GM18907 (cell line): ENCODE results near the gene OR2V1.
"Not testable (repeated sequence)": the region's sequence is repeated elsewhere in the genome, so short reads cannot be mapped to it uniquely, and the experiment has no call there.

Experiments used
- ATAC-seq: cut with Tn5 transposase; IDR thresholded peaks from one replicate; pipeline ENCODE4 v1.9.1; 2021; ENCODE audit warnings: mild to moderate bottlenecking, moderate library complexity; ENCODE audit not compliant: unreplicated experiment

Gene OR2V1

DNA sequence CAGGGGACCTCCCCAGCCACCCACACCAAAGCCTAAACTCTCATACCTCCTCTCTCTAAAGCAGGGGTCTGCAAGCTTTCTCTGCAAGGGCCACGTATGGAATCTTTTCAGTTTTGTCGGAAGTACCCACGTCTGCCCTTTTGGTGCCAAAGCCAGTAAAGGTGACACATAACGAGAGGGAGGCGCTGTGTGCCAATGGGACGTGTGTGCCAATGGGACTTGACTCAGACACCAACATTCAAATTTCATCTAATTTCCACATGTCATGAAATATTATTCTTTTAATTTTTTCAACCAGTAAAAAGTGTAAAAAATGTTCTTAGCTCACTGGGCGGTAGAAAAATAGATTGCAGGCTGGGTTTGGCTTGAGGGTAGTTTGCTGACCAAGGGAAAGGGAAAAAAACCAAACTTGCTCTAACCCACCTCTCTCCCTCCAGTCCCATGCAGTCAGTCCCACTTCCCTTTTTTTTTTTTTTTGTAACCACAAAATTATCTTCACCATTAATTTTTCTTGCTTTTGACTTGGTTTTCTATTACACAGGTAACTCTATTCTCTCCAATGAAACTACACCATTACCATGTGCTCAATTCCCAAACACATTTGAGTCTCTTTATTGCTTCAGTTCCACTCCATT lies 25.5 kb downstream of the OR2V1 start:
- no peak for ATAC-seq

DNA sequence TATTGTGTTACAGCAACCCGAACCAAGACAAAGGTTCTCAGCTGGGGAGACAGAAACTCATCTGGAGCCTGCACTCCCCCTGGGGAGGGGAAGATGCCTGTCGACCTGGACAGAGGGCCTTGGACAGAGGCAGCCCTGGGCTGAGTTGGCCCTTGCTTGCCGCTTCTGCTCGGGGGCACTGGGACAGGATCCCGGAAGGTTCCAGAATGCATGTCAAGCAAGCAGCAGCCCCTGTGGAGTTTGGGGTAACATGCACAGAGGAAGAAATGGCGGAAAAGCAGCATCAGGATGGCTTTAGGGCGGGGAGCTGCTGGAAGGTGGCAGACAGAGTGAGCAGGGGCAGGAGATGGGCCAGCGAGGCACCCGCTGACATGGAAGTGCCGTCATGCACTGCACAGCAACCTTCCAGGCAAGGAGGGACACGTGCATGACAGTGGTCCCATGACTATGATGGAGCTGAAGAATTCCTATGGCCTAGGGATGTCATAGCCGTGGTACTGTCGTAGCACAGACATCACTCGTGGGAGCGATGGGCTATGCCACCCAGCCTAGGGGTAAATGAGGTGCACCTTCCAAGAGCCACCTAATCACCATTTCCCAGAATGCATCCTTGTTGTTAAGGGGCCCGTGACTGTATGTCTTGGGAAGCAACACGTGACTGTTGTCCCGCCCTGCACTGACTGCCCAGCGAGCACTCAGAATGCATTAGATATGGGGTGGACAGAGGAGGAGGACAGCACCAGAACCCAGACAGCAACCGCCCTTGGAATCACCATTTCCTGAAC lies 26.2 kb downstream of the OR2V1 start:
- not testable (repeated sequence) for ATAC-seq

DNA sequence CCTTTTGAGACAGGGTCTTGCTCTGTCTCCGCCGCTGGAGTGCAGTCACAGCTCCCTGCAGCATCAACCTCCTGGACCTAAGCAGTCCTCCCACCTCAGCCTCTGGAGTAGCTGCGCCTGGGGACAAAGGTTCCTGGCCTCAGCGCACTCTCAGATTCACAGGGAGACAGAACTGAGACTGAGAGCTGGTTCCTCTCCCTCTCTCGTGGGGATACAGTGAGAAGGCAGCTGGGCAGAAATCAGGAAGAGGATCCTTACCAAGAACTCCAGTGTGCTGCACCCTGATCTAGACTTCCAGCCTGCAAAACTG lies 26.8 kb downstream of the OR2V1 start:
- not testable (repeated sequence) for ATAC-seq

DNA sequence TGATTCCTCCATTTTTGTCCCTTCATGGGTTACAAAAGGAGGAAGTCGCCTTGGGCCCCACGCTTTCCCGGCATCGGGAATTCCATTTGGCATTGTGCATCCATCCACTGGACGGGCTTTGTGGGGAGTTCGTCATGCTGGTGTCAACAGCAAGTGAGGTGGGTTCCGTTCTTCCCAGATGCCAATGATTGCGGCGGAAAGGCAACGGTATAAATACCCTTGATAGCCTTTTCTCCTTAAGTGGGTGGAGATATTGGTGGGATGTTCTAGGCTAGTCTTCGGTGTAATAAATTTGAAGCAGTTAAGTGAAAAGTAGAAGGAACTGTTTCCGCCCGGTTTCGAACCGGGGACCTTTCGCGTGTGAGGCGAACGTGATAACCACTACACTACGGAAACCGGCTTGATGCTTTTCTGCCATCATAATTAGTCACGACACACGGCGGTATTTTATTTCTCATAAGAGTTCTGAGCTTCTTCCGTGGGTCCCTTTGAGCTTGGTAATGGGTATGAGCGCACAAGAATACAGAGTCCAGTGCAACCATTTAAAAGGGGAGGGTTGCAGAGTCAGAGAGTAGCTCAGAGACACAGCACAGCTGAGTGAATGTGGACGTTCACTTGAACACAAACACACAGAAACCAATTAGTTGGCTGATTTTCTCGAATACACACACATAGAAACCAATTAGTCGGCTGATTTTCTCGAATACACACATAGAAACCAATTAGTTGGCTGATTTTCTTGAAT lies 28.9 kb downstream of the OR2V1 start:
- not testable (repeated sequence) for ATAC-seq

DNA sequence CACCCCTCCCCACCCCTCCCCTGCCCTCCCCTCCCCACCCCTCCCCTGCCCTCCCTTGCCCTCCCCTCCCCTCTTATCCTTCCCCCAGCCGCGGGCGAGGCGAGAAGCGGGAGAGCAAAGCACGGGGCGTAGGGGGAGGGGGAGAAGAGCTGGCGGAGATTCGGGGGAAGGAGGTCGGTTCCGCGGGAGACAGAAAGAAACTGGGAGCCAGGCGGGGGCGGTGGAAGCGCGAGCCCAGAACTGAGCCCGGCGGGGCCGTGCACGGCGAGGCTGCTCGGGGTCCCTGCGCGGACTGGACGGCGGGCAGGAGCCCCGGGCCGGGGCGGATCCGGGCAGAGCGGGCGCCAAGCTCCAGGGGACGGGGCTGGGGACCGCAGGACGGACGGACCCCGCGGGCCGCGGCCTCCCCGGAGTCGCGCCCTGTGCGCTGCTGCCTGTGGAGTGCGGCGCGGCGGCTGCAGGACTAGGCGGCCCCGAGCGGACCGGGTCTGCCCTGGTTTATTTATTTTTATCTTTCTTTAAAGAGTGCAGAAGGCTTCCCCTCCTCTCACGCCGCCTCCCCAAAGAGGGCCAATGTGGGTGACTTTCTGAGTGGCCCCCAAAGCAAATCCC lies 29.8 kb downstream of the OR2V1 start:
- not testable (repeated sequence) for ATAC-seq

DNA sequence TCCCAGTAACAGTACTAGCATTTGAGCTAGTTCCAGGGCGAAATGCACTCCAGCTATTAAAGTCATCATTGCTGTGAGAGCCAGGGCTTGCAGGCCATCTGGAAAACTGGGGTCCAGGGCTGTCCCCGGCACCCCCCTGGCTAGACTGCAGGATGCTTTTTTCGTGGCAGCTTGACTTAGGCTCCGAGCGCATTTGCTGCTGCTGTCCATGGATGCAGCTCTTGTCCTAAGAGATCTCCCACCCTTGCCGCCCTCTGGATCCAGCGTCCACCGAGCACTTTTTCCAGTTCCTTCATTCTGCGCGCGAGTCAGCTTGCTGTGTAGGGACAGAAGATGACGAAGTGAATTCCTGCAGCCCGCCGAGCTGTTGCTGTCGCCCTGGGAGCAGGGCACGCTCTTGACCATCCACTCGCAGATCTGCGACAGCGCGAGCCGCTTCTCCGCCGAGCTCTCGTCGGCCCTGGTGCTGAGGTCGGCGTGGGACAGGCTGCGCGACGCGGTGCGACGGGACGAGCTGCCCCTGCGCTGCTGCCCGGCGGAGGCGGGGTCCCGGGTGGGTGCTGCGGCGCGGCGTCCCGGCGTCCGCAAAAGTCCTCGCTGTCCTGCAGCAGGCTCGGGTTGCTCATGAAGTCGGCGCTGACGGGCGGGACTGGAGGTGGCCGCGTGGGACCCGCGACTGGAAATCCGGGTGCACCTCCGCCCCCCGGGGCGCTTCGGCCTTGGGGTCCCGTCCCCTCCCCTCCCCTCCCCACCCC lies 30.7 kb downstream of the OR2V1 start:
- ATAC-seq, result no peak

DNA sequence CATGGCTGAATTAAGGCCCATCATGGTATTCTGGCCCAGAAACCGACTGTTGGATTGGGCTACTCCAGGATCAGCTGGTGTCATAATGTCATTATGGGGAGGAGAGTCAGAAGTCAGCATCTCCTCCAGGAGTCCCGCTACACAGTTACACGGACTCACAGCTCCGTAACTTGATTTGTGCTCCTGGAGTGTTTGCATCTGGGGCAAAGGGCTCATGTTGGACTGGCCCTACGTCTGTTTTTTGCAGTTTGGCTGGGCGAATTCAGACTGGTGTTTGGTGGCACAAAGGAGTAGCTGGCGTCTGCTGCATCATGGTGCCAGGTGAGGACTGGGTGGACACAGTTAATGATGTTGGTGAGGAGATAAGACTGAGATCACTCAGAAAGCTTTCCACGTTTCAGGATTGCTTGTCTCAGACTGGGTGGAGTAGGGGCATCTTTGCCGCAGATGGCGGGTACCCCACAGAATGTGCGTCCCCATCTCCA lies 31.3 kb downstream of the OR2V1 start:
- no peak for ATAC-seq

DNA sequence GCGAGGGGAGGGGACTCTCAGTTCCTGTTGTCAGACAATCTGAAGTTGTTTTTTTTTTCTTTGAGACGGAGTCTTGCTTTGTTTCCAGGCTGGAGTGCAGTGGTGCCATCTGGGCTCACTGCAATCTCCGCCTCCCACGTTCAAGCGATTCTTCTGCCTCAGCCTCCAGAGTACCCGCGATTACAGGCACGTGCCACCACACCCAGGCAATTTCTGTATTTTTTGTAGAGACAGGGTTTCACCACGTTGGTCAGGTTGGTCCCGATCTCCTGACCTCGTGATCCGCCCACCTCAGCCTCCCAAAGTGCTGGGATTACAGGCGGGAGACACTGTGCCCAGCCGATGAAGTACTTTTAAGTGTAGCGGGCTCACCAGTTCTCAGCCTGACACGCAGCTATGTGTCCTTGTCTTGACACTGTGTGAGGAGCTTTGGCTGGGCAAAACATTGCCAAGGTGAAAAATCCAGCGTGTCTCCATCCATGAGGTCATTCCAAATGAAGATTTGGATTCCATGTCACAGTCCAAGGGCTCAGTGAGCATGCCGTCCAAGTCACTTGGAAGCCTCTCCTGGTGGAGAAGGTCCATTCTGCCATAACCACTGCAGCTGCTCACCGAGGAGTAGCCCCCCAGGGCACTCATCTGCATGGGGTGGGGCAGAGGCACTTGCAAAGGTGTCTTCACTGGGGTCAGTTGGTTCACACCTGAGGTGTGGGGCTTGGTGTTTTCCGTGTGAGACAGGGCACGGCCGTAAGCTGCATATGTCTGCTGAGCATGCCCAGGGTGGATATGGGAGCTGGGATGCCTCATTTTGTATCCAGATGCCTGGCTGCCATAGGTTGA lies 32.0 kb downstream of the OR2V1 start:
- no peak for ATAC-seq

DNA sequence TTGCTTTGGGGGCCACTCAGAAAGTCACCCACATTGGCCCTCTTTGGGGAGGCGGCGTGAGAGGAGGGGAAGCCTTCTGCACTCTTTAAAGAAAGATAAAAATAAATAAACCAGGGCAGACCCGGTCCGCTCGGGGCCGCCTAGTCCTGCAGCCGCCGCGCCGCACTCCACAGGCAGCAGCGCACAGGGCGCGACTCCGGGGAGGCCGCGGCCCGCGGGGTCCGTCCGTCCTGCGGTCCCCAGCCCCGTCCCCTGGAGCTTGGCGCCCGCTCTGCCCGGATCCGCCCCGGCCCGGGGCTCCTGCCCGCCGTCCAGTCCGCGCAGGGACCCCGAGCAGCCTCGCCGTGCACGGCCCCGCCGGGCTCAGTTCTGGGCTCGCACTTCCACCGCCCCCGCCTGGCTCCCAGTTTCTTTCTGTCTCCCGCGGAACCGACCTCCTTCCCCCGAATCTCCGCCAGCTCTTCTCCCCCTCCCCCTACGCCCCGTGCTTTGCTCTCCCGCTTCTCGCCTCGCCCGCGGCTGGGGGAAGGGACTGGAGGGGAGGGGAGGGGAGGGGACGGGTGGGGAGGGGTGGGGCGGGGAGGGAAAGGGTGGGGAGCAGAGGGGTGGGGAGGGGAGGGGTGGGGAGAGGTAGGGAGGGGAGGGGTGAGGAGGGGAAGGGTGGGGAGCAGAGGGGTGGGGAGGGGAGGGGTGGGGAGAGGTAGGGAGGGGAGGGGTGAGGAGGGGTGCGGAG lies 33.0 kb downstream of the OR2V1 start:
- ATAC-seq, result not testable (repeated sequence)

DNA sequence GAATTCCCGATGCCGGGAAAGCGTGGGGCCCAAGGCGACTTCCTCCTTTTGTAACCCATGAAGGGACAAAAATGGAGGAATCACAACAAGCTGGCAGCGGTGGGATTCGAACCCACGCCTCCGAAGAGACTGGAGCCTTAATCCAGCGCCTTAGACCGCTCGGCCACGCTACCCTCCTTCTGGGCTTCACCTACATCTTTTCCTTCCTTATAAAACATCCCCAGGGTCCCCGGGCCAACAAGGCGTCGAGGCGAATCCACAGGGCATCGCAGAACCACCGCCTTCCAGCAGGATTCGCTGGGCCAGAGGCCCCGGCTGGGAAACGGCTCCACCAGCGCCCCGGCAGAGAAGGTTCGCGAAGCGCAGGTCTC lies 33.6 kb downstream of the OR2V1 start:
- ATAC-seq, result not testable (repeated sequence)

DNA sequence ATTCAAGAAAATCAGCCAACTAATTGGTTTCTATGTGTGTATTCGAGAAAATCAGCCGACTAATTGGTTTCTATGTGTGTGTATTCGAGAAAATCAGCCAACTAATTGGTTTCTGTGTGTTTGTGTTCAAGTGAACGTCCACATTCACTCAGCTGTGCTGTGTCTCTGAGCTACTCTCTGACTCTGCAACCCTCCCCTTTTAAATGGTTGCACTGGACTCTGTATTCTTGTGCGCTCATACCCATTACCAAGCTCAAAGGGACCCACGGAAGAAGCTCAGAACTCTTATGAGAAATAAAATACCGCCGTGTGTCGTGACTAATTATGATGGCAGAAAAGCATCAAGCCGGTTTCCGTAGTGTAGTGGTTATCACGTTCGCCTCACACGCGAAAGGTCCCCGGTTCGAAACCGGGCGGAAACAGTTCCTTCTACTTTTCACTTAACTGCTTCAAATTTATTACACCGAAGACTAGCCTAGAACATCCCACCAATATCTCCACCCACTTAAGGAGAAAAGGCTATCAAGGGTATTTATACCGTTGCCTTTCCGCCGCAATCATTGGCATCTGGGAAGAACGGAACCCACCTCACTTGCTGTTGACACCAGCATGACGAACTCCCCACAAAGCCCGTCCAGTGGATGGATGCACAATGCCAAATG lies 34.1 kb downstream of the OR2V1 start:
- not testable (repeated sequence) for ATAC-seq

DNA sequence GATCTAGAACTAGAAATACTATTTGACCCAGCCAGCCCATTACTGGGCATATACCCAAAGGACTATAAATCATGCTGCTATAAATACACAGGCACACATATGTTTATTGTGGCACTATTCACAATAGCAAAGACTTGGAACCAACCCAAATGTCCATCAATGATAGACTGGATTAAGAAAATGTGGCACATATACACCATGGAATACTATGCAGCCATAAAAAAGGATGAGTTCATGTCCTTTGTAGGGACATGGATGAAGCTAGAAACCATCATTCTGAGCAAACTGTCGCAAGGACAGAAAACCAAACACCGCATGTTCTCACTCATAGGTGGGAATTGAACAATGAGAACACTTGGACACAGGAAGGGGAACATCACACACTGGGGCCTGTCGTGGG lies 35.8 kb downstream of the OR2V1 start:
- ATAC-seq, result not testable (repeated sequence)

DNA sequence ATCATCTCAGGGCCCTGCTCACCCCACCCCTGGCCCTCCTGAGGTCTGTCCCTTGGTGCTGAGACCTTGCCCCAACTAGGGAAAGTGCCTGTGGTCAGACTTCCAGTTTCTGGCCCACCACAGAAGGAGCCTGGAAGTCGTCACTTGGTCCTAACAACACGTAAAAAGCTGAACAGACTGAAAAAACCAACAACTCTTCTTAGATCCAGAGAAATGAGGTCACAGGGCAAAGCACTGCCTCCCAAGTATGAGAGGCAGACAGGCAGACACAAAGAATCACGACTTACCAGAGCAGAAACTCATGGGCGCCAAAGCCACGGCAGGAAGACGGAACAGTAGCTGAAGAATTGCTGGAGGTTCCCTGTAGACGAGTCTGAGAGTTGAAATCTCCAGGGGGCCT lies 38.5 kb downstream of the OR2V1 start:
- no peak for ATAC-seq

DNA sequence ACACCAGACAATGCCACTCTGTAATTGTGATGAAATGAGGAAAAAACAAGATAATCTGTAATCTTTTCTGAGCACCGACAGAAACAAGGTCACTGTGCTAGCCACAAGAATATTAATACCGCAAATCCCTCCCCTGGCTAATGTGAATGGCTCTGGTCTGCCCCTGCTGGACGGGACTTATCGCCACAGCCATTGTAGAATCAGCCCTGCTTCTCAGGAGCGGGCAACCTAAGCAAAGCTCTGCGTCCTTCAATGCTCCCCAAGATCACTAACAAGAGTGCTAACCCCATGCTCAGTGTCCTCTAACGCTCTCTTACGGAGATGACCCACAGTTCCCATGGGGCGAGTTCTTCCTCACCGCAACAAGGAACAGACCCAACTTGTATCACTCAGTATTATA lies 42.7 kb downstream of the OR2V1 start:
- no peak for ATAC-seq

DNA sequence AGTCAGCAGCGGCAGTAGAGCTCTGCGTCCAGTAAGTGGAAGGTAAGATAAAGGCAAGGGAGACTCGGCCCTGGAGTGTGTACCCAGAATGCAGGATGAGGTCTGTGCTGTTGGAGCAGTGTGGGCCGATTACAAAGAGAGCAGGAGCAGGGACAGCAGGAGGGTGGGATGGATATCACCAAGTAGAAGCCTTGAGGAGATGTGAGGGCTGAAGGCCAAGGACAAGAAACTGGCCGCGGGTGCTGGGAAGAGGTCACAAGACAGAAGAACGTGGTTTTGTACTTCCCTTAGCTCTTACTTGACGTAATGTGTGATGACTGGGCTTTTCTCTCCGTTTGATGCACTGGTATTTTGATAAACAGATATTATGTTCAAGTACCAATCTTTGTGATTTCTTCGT lies 43.7 kb downstream of the OR2V1 start:
- ATAC-seq, result no peak

DNA sequence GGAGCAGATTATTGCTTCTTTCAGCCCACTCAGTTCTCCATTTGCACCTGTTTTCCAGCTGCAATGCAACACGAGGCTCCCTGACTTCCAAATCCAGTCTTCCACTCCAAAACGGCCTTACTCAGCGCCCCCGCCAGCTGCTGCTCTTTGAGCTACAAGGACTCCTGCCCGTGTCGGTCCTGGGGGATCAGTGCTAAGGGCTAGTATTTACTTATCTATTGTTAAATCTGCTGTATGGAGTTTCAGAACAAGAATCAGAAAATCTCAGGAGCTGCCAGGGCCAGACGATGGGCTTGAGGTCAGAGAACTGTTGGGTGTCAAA lies 44.1 kb downstream of the OR2V1 start:
- ATAC-seq, result no peak

DNA sequence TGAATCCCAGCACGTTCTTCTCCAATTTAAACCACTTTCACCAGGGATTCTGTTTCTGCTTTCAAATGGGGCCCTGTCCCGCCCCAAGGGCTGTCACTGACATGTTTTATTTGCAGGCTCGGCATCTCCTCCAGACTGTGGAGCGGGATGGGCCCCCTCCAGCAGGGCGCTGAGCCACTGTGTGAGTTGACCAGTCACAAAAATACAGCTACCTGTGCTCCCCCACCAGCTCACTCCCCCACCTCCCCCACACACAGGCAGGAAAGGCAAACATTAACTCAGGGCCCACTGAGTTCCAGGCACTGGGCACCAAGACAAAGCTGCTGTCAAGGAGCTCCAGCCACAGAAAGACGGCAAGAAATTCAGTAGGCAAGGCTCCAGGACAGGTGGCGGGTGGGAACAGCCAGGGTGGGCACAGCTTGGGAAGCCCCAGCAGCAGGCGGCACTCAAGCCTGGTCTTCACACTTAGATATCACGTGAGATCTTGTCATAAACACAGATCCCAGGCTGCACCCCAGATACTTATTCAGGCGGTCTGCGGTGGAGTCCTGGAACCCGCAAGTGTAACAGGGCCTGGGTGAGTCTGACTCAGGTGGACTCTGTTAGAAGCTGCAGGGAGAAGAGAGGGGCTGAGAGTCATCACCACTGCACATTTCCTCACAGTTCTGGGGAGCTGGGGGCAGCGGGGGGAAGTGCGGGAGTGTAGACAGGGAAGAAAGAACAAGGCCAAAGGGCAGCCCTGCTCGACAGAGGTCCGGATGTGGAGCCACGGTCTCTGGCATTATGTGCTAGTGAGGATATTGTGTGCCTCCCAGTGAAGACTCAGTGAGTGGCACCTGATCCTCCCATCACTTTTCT lies 44.7 kb downstream of the OR2V1 start:
- no peak for ATAC-seq

DNA sequence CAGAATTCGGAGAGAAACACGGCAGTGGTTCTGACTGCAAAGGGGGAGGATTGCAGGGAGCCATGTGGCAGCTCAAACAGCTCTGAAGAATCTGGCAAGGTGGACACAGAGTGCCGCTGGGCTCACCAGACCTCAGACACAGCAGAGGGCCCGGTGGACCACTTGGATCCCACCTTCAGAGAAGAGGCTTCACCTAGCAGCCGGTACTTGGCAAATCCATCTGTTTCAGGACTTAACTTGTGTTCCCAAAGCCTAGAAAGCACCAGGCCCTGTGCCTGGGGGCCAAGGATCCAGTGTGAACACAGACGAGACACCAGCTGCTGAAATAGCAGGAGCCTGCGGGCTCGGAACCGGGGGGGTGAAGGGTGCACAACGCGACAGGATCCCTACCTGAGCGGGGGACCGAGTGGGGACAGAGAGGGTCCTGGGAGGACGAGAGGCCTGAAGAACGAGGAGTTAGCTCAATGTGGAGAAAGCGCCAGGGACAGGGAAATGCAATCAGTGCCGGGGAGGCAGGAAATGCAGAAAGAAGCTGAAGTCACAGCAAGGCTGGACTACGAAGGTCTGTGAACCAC lies 46.3 kb downstream of the OR2V1 start:
- ATAC-seq, result no peak
